Astrocyte (in vitro differentiated cells and primary cell): ENCODE measurements around the gene P4HA2. TPM values are rescaled to one million over a fixed set of nuclear protein-coding genes. Genes with fewer than 3 reads are reported as not detected.

Source experiments
- DNase-seq: peaks from one replicate; pipeline ENCODE4 v3.0.0-alpha.2; 2010; ENCODE audit warnings: low read depth
- FAIRE-seq: peaks from 2 replicates; lab custom pipeline; 2011; peaks lifted over from hg19 to GRCh38; lab: Jason Lieb, UNC
- H2AFZ ChIP-seq: 2 replicates; pipeline ENCODE4 v1.6.0; 2012; ENCODE audit warnings: low read depth, low read length, inconsistent platforms
- H3K27ac ChIP-seq: 2 replicates; pipeline ENCODE4 v1.5.1; 2011; ENCODE audit warnings: low read depth, low read length, inconsistent platforms
- H3K27me3 ChIP-seq: 2 replicates; pipeline ENCODE4 v1.6.0; 2011; ENCODE audit warnings: low read length, inconsistent platforms; ENCODE audit not compliant: insufficient read depth
- H3K36me3 ChIP-seq: 2 replicates; pipeline ENCODE4 v1.5.1; 2011; ENCODE audit warnings: low read length, inconsistent platforms; ENCODE audit not compliant: insufficient read depth
- H3K4me1 ChIP-seq: 2 replicates; pipeline ENCODE4 v1.5.1; 2011; ENCODE audit warnings: low read length, inconsistent platforms; ENCODE audit not compliant: insufficient read depth
- H3K4me2 ChIP-seq: 2 replicates; pipeline ENCODE4 v1.6.0; 2012; ENCODE audit warnings: low read length, inconsistent platforms
- H3K4me3 ChIP-seq: 2 replicates; pipeline ENCODE4 v1.5.1; 2011; ENCODE audit warnings: low read depth, mild to moderate bottlenecking, low read length, inconsistent platforms; ENCODE audit not compliant: insufficient read depth
- H3K79me2 ChIP-seq: 2 replicates; pipeline ENCODE4 v1.6.0; 2012; ENCODE audit warnings: mild to moderate bottlenecking, low read length, inconsistent platforms; ENCODE audit not compliant: insufficient read depth
- H3K9ac ChIP-seq: 2 replicates; pipeline ENCODE4 v1.6.0; 2012; ENCODE audit warnings: mild to moderate bottlenecking, low read length, inconsistent platforms
- H3K9me3 ChIP-seq: 2 replicates; pipeline ENCODE4 v1.5.1; 2012; ENCODE audit warnings: low read depth, mild to moderate bottlenecking, low read length, inconsistent platforms; ENCODE audit not compliant: insufficient read depth
- H4K20me1 ChIP-seq: 2 replicates; pipeline ENCODE4 v1.6.0; 2012; ENCODE audit warnings: low read length, inconsistent platforms; ENCODE audit not compliant: insufficient read depth
- H3K27ac Mint-ChIP-seq: one replicate; pipeline ENCODE4 v1.8.0; 2021; ENCODE audit warnings: mild to moderate bottlenecking, mixed read lengths; ENCODE audit not compliant: unreplicated experiment
- H3K27me3 Mint-ChIP-seq: one replicate; pipeline ENCODE4 v1.8.0; 2021; ENCODE audit warnings: low read depth, mixed read lengths; ENCODE audit not compliant: unreplicated experiment
- H3K36me3 Mint-ChIP-seq: one replicate; pipeline ENCODE4 v1.8.0; 2021; ENCODE audit warnings: low read depth, mixed read lengths; ENCODE audit not compliant: unreplicated experiment
- H3K4me1 Mint-ChIP-seq: one replicate; pipeline ENCODE4 v1.8.0; 2021; ENCODE audit warnings: low read depth, mixed read lengths; ENCODE audit not compliant: unreplicated experiment
- H3K4me3 Mint-ChIP-seq: one replicate; pipeline ENCODE4 v1.8.0; 2021; ENCODE audit warnings: mild to moderate bottlenecking, moderate library complexity, mixed read lengths; ENCODE audit not compliant: unreplicated experiment
- H3K9me3 Mint-ChIP-seq: one replicate; pipeline ENCODE4 v1.8.0; 2021; ENCODE audit warnings: mild to moderate bottlenecking, mixed read lengths; ENCODE audit not compliant: unreplicated experiment
- CTCF ChIP-seq: IDR thresholded peaks from 2 replicates; pipeline ENCODE4 v1.5.1; 2011; ENCODE audit warnings: low read depth, mild to moderate bottlenecking, inconsistent platforms, low read length, moderate library complexity; ENCODE audit not compliant: insufficient read depth
- EZH2 ChIP-seq: IDR thresholded peaks from 2 replicates; pipeline ENCODE4 v1.6.1; 2012; ENCODE audit warnings: mild to moderate bottlenecking, low read length, inconsistent platforms; ENCODE audit not compliant: insufficient read depth
- total RNA-seq: library from RNA; stranded (reverse); gene quantifications from 2 replicates; pipeline ENCODE4 v1.2.1, GENCODE V29; 2021

The P4HA2 gene
- total RNA-seq, 1 donor from 2014 or later = 214 TPM

GRCh38 chr5:132250547-132250946 is 22.9 kb upstream of the P4HA2 start:
- Histone ChIP-seq H4K20me1 (no peaks in the 10 kb centered on the region), H3K36me3 (no peaks in the 10 kb centered on the region), H3K9me3 (no peaks in the 10 kb centered on the region), H3K4me2 (no peak overlapping the region), H3K4me1 (peaks cover 9% of the 10 kb centered on the region), H3K4me3 (no peak overlapping the region), H3K27me3 (peaks cover 2% of the 10 kb centered on the region), H3K9ac (no peak overlapping the region), H3K79me2 (no peaks in the 10 kb centered on the region), H3K27ac (no peak overlapping the region), H2AFZ (no peak overlapping the region)
- TF ChIP-seq EZH2 (no peak), CTCF (no peak)
- Mint-ChIP-seq H3K4me3 (no peak overlapping the region), H3K4me1 (no peaks in the 10 kb centered on the region), H3K27me3 (peaks cover 3% of the 10 kb centered on the region), H3K9me3 (peaks cover 5% of the 10 kb centered on the region), H3K36me3 (peaks cover 1% of the 10 kb centered on the region), H3K27ac (no peak overlapping the region)
- FAIRE-seq = no peak
- DNase-seq = no peak

- TF ChIP-seq CTCF (no peak), EZH2 (no peak)
- Histone ChIP-seq H2AFZ (no peak overlapping the region), H3K9me3 (no peaks in the 10 kb centered on the region), H3K4me3 (no peak overlapping the region), H3K4me2 (no peak overlapping the region), H3K36me3 (no peaks in the 10 kb centered on the region), H3K79me2 (no peaks in the 10 kb centered on the region), H3K27ac (no peak overlapping the region), H3K4me1 (peaks cover 9% of the 10 kb centered on the region), H4K20me1 (no peaks in the 10 kb centered on the region), H3K9ac (no peak overlapping the region), H3K27me3 (peaks cover 2% of the 10 kb centered on the region)
- no peak overlapping the region for H3K27ac Mint-ChIP-seq
- FAIRE-seq (no peak), DNase-seq (no peak)
- H3K4me1 Mint-ChIP-seq = no peaks in the 10 kb centered on the region
- H3K27me3 Mint-ChIP-seq = no peaks in the 10 kb centered on the region
- peaks cover 4% of the 10 kb centered on the region for H3K36me3 Mint-ChIP-seq
- H3K4me3 Mint-ChIP-seq = no peak overlapping the region
- peaks cover 10% of the 10 kb centered on the region for H3K9me3 Mint-ChIP-seq
These were observed 19.2 kb upstream of the P4HA2 start for GRCh38 chr5:132246806-132247205.

- H3K4me1 Mint-ChIP-seq = no peaks in the 10 kb centered on the region
- Histone ChIP-seq H3K36me3 (no peaks in the 10 kb centered on the region), H3K79me2 (no peaks in the 10 kb centered on the region), H3K9me3 (no peaks in the 10 kb centered on the region), H4K20me1 (no peaks in the 10 kb centered on the region), H3K4me3 (no peak overlapping the region), H3K4me1 (no peaks in the 10 kb centered on the region), H3K4me2 (no peak overlapping the region), H2AFZ (no peak overlapping the region), H3K27me3 (peaks cover 2% of the 10 kb centered on the region), H3K27ac (no peak overlapping the region), H3K9ac (no peak overlapping the region)
- H3K36me3 Mint-ChIP-seq = peaks cover 4% of the 10 kb centered on the region
- TF ChIP-seq EZH2 = no peak
- TF ChIP-seq CTCF = no peak
- H3K27me3 Mint-ChIP-seq = no peaks in the 10 kb centered on the region
- DNase-seq (no peak), FAIRE-seq (no peak)
- no peak overlapping the region for H3K4me3 Mint-ChIP-seq
- H3K9me3 Mint-ChIP-seq = peaks cover 12% of the 10 kb centered on the region
- H3K27ac Mint-ChIP-seq = no peak overlapping the region
These were observed 17.9 kb upstream of the P4HA2 start for GRCh38 chr5:132245593-132245992.
